ENCODE results near the gene TRIM9.
"Not testable (repeated sequence)": the region's sequence is repeated elsewhere in the genome, so short reads cannot be mapped to it uniquely, and the experiment has no call there.

Gene TRIM9

DNA sequence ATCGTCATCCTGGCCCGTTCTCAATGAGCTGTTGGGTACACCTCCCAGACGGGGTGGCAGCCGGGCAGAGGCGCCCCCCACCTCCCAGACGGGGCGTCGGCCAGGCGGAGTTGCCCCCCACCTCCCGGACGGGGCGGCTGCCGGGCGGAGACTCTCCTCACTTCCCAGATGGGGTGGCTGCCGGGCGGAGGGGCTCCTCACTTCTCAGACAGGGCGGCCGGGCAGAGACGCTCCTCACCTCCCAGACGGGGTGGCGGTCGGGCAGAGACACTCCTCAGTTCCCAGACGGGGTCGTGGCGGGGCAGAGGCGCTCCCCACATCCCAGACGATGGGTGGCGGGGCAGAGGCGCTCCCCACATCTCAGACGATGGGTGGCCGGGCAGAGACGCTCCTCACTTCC lies 138.5 kb downstream of the TRIM9 start:
- not testable (repeated sequence) for DNase-seq

DNA sequence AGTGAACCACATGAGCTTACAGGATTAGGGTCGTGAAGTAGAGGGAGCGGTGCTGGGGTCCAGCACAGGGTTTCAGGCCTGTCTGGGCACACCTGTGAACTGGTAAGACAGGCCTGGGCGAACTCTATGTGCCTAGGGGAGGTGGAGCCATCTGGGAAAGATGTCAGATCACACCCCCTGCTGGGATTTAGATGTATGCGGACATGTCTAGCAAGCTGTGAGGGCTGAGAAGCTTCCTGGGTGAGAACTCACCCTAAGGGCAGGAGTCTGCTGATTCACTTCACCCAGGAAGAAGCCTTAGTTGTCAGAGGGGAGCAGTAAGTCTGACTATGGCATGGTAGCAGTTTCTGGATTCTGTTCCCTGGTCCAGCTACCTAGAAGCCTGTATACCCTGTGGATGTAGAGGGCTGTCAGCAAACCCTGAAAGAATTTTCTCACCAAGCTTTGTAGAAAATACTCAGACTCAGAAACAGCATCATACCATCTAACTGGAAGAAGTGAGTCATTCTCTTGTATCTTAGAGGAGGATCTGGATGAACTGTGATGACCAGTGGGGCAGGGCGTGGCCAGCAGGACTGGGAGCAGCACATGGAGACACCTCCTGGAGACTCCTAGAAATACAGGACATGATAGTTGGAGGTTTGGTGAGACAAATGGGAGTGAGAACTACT lies 139.4 kb downstream of the TRIM9 start:
- DNase-seq, result no peak

DNA sequence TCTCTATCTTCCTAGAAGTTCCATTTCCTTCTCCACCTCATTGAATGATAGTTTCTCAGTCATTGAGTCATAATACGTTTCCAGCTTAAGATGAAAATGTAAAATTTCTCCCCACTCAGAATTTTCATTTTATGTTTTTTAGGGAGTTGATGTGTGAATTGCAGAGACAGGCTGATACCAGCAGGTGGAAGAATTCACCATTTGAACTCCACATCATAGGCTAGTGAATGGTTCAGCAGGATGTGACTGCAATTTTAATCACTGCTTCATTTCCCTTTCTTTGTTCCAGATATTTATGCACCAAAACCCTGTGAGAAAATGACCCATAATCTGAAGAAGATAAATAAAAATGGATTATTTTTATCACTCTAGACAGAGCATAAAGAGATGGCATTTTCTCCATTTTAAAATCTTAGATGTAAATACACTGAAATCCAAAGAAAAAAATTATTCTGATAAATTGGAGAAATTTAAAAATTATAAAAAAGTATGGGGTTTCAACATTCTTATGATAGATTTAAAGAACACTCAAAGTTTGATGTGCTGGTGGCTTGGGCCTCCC lies 140.0 kb downstream of the TRIM9 start:
- no peak for DNase-seq

DNA sequence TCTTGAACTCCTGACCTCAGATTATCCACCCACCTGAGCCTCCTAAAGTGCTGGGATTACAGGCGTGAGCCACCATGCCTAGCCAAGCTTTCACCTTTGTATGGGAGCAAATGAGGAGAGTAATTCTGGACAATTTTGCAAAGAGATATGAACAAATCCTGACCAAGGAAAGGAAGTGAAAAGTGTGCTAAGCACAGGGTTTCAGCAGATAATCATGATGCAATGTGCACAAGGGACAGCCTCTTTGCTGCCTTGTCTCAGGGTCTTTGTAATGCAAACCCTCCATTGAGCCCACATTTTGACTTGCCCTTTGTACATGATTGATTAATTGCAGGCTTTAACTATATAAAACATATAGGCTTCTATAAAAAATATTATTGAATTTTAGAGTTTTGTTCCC lies 141.4 kb downstream of the TRIM9 start:
- no peak for DNase-seq

DNA sequence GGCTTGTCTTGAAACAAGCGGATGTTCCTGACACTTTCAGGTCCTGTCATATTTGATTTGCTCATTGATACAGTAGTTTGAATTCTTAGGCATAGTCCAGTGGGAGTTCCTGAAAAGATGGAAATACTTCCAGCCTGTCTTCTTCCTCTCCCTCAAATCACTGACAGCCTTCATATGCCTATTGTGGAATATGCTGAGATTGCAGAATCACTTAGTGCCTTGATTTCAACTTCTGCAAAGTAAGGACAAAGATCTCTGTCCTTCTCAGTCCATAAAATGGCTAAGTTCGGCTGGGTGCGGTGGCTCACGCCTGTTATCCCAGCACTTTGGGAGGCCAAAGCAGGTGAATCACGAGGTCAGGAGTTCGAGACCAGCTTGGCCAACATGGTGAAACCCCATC lies 143.9 kb downstream of the TRIM9 start:
- DNase-seq, result no peak

DNA sequence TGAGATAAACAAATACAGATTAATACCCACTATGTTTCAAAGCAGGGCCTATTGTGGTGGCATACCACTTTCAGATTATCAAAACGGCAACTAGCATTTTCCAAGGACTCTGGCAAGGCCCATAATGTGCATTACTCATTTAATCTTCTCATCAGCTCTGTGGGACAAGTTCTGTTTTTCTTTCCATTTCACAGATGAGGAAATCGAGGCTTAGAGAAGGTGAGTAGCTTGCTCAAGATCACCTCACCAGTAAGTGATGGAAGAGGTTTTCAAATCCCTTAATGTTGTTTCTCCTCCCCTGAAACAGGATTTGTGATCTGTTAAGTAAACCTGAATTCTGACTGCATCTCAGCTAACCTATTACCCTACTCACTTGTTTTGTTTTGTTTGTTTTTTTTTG lies 146.7 kb downstream of the TRIM9 start:
- no peak for DNase-seq

DNA sequence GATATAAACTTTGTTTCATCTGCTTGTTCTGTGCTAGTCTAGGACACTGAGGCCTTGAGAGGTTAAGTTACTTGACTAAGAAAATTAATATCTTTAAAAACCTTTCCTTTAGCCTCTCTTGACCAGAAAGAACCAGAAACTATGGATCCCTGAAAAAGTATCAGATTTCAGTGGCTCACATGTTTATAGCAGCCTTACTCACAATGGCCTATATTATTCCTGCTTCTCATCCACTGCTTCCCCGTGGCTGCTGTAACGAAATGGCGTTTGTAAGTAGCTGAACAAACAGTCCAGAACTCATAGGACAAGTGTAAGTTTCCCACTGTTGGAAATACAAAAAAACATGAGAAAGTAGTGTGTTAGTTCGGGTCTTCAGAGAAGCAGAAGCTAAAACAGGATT lies 147.5 kb downstream of the TRIM9 start:
- no peak for DNase-seq

DNA sequence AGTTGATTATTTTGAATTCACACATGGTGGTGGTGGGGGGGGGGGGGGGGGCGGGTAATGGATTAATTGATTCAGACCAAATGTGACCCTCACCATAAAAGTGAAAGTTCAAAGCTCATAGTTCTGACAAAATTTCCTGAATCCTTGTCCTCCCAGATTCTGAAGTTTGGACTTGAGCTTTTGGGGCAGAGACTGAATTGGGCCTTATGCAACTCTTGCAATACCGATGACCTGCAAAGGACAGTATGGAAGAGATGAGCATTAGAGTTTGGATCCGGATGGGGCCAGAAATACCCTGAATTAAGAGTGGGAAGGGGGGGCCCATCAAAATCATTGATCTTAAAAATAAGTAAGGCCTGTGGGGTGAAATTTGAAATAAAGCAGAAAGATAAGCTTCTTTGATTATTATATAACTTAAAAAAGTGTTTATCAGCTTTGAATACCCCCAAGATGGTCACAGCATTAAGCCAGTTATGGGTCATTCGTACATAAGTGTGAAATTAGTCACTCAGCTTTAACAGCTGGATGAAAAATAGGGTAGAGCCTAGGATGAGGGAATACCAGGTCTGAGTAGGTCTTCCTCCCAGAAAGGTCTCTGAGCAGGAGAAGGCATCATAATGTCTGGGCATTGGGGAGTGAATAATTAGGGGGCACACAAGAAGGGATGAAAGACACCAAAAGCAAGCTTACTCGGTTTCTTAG lies 148.5 kb downstream of the TRIM9 start:
- DNase-seq, result no peak

DNA sequence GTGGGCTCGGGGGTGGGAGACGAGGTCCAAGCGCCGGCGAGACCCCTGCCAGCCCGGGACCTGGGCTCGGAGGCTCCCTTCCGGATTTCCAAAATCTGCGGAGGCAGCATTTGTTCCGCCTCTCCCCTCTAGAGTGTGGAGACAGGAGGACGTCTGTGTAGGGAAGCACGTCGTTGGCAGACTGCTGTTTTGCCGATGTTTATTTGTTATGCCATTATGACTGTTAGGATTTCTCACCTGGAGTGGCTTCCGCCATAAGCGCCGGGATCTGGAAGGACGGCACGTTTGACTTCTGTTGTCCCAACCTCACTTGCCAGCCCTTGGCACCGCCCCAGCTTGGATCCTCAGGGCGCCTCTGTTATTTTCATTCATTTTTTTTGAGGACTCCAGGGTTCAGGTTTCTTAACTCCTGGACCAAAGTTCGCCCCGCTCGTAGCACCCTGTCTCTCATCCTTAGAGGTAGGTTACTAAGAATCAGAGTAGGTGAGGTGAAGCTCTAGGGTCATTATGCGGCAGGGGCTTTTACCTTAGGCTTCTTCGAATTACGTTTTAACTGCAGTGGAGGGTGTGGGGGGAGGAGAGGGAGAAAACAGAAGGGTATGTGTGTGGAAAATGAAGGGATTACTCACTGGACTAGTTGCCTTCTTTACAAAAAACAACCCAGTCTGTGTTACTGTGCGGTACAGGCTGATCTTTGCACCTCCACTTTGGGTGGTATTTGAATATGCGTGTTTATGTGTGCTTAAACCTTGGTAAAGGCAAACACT lies 150.1 kb downstream of the TRIM9 start:
- no peak for DNase-seq

DNA sequence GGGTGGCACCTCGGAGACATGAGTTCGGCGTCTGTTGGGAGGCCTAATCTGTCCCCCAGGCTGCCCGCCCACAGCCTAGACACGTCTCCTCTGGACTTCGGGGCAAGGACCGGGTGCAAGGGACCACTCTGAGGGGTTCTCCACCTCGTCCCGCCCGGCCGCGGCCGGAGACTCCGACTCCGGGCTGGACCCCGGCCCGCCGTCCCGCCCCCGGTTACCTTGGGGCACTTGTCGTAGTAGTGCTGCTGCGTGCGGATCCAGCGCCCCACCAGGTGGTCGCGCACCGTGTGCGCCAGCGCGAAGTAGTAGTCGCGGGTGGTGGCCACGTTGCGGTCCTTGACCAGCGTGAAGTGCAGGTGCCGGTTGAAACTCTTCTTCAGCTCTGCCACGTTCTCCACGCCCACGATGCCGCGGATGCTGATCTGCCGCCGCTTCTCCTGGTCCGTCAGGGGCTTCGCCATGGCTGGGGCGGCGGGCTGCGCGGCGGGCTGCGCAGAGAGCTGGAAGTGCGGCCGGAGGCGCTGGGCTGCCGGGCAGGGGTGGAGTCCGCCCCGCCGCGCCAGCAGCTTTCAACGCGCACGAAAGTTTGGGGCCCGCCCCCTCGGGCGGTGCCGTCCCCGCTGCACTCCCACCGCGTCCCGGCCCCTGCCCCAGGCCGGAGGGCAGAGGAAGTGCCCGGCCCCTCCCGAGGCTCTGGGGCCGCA lies 150.8 kb downstream of the TRIM9 start, which contains the start of gene PYGL:
PYGL (minus strand) TSS at position 541 of the 704 bp plus-strand sequence; CDS start at position 461, 80 bp downstream.
- DNase-seq, result no peak

DNA sequence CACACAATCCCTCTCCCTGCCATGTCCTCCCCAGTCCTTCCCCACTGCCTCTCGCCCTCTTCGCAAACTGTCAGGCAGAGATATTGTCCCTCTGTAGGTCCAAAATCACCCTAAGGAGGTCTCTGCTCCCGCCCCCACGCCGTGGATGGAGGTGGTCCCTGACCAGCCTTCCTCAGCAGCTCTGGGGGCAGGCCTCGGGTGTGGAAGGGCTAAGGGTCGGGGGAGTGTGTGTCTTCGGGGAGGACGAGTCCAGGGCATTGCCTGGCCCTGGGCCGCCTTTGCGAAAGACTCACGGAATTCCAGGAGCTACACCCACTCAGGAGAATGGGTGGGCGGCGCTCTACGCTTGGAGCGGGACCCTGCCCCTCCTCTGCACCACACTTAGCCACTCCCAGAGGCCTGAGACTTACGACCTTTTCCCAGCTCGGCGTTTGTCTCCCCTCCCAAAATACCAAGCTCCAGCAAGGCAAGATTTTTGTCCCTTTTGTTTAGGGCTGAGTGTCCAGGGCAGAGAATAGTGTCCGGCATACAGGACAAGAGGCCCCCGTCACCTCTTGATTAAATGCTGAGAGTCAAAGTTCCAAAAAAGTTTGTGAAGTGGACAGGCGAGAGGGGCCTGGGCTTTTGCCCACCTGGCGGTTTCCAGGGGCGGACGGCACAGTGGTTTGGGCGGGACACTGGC lies 151.5 kb downstream of the TRIM9 start:
- DNase-seq, result no peak

DNA sequence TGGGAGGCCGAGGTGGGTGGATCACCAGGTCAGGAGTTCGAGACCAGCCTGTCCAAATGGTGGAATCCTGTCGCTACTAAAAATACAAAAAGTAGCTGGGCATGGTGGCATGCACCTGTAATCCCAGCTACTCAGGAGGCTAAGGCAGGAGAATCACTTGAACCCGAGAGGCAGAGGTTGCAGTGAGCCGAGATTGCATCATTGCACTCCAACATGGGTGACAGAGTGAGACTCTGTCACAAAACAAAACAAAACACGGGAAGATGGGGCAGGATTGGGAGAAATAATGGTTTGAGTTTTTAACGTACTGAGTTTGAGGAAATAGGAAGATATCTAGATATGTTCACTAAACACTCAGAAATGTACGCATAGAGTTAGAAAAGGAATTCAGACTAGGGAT lies 153.3 kb downstream of the TRIM9 start:
- DNase-seq, result not testable (repeated sequence)

DNA sequence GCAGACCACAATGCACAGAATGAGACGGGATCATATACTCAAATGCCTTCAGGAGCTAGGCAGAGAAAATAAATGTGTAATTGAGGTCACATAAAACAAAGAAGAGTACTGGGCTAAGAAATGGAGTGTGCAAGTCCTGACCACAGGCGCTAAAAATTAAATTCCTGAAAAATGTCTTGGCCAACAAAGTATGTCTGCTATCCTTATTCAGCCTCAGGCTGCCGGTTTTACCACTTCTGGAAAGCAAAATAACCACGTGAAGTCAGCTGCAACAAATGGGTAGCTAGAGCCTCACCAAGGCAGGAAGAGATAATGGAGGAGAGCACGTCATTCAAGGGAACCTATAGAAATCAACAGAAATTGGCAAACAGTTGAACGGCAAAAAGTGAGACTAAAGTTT lies 153.8 kb downstream of the TRIM9 start:
- DNase-seq, result no peak

DNA sequence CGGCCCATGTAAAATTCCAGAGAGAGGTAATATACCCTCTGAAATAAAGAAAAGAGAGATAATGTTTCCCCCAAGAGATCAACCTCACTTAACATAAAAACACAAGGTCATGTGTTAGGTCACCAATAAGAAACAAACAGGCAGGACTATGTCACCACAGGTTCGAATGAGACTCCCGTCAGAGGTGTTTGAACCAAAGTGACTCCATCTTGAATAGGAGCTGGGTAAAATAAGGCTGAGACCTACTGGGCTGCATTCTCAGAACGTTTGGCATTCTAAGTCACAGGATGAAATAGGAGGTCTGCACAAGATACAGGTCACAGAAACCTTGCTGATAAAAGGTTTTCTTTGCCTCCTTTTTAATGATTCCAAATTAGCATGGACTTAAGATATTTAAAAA lies 157.1 kb downstream of the TRIM9 start:
- no peak for DNase-seq

DNA sequence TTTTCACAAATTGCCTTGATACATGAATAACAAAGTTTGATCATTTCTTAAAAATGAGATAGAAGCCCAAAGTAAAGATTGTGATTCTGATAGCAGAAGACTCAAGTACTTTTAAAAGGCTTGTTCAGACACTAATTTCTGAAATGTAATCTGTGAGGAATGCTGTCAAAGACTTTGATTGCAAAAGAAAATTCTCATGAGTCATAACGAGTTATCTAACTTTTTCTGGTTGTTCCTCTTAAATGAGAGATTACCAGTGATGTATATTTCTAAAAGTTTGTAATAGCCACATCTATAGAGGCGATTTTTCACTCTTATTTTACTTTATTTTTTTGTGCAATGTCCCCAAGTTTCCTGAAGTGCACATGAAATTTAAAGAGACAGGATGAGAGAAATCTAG lies 157.6 kb downstream of the TRIM9 start:
- DNase-seq, result no peak

DNA sequence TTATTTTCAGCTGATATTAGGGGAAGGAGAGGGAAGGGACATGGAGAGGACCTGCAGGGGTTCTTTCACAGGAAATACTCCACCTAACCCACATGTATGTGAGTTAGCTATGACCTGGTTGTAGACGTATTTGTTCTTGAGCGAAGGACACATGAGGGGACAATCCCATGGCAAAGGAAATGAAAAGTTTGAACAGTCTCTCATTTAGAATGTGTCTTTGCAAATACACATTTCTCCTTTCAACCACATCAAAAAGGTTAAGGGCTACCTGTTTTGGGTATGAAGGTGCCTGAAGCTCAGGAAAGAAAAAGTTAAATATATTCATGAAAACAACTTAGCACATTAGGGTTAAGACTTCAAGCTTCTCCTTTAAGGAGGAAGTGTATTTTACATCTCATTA lies 158.0 kb downstream of the TRIM9 start:
- DNase-seq, result no peak

DNA sequence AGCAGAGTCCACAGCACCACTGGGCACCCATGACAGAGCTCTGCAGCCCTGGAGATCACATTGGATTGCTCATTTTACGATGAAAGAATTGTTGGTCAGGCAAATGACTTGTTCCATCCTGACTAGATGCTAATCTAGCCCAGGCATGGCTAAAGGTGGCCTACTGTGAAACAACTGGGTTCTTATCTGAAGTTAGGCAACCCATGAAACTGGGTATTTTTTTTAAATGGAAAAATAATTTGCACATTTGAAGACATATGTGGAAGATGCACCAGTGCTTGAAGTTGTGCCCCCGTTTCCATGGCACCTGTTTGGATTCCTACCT lies 158.9 kb downstream of the TRIM9 start:
- no peak for DNase-seq

DNA sequence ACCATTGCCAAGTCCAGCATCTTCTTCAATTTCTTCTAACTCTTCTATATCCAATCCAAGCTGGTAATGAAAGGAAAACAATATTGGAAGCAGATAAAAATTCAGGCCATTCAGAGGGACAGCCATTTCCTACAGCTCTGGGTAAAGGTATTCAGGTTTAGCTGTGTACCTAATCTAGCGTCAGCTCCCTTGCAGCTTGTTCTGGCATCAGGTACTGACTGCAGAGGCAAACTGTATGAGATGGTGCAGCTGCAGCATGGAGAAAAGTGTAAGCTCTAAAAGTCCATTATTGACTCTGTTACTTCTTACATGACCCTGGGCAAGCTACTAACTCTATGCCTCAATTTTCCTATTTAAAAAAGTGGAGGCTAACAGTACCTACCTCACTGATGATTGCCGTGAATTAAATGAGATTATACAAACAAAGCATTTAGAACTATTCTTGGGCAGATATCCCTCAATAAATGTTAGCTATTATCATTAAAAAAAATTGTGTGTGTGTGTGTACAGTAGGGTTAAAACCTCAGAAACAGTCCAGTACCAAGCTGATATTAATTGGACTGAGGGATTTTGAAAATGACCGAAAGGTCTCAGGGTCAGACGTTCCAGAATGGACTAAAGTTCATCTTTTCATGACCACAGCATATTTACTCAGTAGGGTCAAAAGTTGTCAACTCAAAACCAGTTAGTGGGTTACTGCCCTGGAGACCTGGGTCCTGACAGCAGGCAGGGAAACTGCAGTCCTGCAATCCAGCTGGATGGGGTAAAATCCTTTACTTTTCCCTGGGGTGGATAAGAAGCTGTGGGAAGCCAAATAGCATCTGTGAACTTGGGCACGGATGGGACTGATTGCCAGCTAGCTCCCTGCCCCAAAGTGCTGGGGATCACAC lies 159.5 kb downstream of the TRIM9 start:
- DNase-seq, result no peak

DNA sequence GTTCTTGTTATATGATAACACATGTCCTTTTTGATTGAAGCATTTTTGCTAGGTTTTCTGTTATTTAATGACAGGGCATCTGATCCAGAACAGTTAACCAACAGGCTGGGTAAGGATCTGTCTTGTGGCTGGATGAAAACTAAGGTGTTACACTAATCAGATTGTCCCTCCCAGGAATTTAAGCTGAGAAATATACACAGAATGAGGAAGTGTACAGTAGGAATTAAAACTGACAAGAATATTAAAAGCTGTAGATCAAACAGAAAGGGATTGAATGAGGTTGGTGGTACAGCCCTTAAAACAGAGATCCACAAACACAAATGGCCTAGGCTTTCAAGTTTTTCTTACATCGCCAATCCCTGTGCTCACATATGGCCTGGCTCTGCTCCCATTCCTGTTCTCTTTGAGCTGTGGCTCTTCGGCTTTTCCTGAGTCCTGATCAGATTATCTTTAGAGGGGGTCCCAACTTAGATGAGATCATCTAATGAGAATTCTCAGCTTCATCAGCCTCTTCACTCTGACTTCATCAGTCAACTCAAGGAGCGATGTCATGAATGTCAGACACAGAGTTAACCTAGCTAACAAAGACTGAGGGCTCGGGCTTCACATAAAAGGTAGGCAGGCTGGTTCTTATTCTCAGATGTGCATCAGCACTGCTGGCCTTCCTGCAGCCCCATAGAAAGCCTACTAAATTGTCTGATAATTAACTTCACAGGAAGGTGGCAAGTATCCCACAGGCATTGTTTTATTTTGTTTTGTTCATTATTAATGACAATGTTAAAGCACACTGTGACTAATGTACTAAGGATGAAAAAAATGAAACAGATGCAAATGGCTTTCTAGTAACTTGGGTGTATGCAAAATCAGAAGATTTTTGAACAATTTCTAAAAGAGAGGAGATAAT lies 162.1 kb downstream of the TRIM9 start:
- DNase-seq, result no peak

DNA sequence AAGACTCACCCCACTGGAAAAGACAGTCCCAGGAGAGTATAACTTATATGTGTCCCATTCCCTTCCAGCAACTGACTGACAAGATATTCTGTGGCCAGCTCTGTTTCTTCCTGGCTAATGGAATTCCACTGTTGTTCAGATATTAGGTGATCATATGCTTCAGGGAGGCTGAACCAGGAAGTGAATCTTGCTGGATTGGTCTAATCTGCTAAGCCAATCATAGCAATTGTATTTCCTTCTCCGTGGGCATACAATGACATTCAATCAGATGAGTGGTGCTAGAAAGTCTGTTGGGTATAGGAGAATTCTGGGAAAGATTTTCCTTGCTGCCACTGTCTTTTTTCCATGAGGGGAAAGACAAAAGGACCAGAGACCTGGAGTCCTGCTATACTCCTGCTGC lies 162.7 kb downstream of the TRIM9 start:
- DNase-seq, result no peak

All from NCI-H187 treated with DMSO at 0.1 percent for 48 hours (cell line).